HUES6 (cell line): ENCODE measurements around the gene SIK2.

Source experiments
- H3K27ac ChIP-seq: 2 replicates; pipeline ENCODE4 v1.7.0; 2013; ENCODE audit warnings: low read depth, mild to moderate bottlenecking, low read length, inconsistent platforms
- H3K27me3 ChIP-seq: 2 replicates; pipeline ENCODE4 v1.6.1; 2013; ENCODE audit warnings: low read length; ENCODE audit not compliant: control insufficient read depth, insufficient read depth
- H3K36me3 ChIP-seq: 2 replicates; pipeline ENCODE4 v1.6.1; 2013; ENCODE audit warnings: low read length; ENCODE audit not compliant: control insufficient read depth, insufficient read depth
- H3K4me1 ChIP-seq: 2 replicates; pipeline ENCODE4 v1.6.1; 2013; ENCODE audit warnings: low read length; ENCODE audit not compliant: control insufficient read depth, insufficient read depth
- H3K4me3 ChIP-seq: 2 replicates; pipeline ENCODE4 v1.5.1; 2013; ENCODE audit warnings: low read depth, low read length
- H3K9ac ChIP-seq: one replicate; pipeline ENCODE4 v1.6.1; 2013; ENCODE audit warnings: mild to moderate bottlenecking, low read length
- H3K9me3 ChIP-seq: 2 replicates; pipeline ENCODE4 v1.6.1; 2013; ENCODE audit warnings: low read depth, low read length; ENCODE audit not compliant: control insufficient read depth, insufficient read depth

SIK2 gene

DNA sequence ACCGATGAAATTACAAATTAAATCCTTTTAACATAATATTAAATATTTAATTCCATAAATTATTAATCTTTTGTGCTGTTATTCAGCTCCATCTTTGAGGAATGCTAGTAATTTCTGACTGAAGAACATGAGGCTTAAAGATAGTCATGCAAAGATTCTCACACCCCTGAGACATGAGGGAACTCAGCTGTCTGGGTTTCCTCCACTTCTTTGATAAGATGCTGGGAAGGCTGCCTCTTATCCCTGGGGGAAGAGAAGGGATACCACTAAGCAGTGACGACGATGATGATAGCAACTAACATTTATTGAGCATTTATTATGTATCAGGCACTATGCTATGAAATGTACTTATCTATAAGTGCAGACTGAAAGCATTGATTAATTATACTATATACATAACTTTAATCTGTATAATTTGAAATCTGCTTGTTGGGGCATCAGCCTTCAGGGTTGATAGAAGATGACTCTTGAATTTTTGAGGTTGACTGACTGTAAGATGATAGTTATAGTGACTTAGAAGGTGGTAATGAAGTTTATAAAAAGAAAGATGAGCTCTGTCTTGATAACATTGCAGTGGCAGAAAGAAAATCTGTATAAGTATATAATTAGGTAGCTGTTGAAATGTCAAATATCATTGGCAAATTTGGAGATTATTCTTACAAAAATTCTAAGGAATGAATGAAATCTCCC, 78.4 kb downstream of the SIK2 start:
- no peaks in the 10 kb centered on the region for H3K36me3 ChIP-seq
- H3K4me1 ChIP-seq = no peaks in the 10 kb centered on the region
- no peaks in the 10 kb centered on the region for H3K9me3 ChIP-seq
- H3K27ac ChIP-seq = no peak overlapping the region
- H3K4me3 ChIP-seq = no peak overlapping the region
- no peaks in the 10 kb centered on the region for H3K27me3 ChIP-seq
- no peak overlapping the region for H3K9ac ChIP-seq

- H3K27ac ChIP-seq = no peak overlapping the region
- H3K4me3 ChIP-seq = no peak overlapping the region
- H3K36me3 ChIP-seq = peaks cover 3% of the 10 kb centered on the region; the same call in 1 of the 2 replicates
- no peaks in the 10 kb centered on the region for H3K27me3 ChIP-seq
- no peaks in the 10 kb centered on the region for H3K9me3 ChIP-seq
- H3K4me1 ChIP-seq = no peaks in the 10 kb centered on the region
- H3K9ac ChIP-seq = no peak overlapping the region
These were observed 81.6 kb downstream of the SIK2 start for GRCh38 chr11:111683806-111684205.

GRCh38 chr11:111684251-111684650, 82.0 kb downstream of the SIK2 start:
- Histone ChIP-seq H3K9ac (no peak overlapping the region), H3K27ac (no peak overlapping the region), H3K36me3 (peaks cover 3% of the 10 kb centered on the region; the same call in 1 of the 2 replicates), H3K4me3 (no peak overlapping the region), H3K4me1 (no peaks in the 10 kb centered on the region), H3K27me3 (no peaks in the 10 kb centered on the region), H3K9me3 (no peaks in the 10 kb centered on the region)

DNA sequence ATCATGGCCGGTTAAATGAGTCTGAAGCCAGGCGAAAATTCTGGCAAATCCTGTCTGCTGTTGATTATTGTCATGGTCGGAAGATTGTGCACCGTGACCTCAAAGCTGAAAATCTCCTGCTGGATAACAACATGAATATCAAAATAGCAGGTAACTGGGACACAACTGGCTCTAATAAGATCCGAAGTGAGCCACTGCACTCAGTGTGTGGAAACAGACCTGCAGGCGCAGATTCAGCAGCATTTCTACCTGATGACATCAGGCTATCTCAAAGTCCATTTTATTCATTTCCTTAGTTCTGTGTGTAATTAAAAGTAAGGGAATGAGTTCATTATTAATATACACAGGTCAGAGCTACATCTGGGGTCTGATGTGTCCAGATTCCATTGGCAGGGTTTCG, 85.8 kb downstream of the SIK2 start:
- no peaks in the 10 kb centered on the region for H3K9me3 ChIP-seq
- no peak overlapping the region for H3K4me3 ChIP-seq
- H3K4me1 ChIP-seq = no peaks in the 10 kb centered on the region
- no peak overlapping the region for H3K27ac ChIP-seq
- no peaks in the 10 kb centered on the region for H3K27me3 ChIP-seq
- peaks cover 3% of the 10 kb centered on the region; the same call in 1 of the 2 replicates for H3K36me3 ChIP-seq
- H3K9ac ChIP-seq = no peak overlapping the region

DNA sequence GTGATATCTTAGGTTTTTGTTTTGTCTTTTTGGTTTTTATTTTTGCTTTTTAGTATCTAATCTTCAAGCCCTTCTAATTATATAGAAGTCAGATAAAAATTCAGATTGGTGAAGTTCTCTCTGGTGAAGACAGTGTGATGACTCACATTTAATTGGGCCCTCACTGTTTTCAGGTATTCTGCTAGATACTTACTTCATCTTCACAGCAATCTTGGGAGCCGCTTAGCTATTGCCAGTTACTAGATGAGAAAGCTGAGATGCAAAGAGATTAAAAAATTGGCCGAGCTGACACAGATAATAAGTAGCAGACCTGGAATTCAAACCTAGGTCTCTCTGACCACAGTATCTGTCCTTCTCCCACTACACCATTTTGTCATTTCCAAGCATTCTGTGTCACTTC, 88.9 kb downstream of the SIK2 start:
- Histone ChIP-seq H3K4me3 (no peak overlapping the region), H3K9ac (no peak overlapping the region), H3K4me1 (no peaks in the 10 kb centered on the region), H3K36me3 (peaks cover 3% of the 10 kb centered on the region; the same call in 1 of the 2 replicates), H3K27me3 (no peaks in the 10 kb centered on the region), H3K9me3 (no peaks in the 10 kb centered on the region), H3K27ac (no peak overlapping the region)

GRCh38 chr11:111691741-111692140, 89.5 kb downstream of the SIK2 start:
- H3K36me3 ChIP-seq = peaks cover 3% of the 10 kb centered on the region; the same call in 1 of the 2 replicates
- no peak overlapping the region for H3K27ac ChIP-seq
- no peaks in the 10 kb centered on the region for H3K9me3 ChIP-seq
- H3K4me3 ChIP-seq = no peak overlapping the region
- no peak overlapping the region for H3K9ac ChIP-seq
- no peaks in the 10 kb centered on the region for H3K4me1 ChIP-seq
- H3K27me3 ChIP-seq = no peaks in the 10 kb centered on the region

GRCh38 chr11:111693224-111693937, 91.1 kb downstream of the SIK2 start:
- H3K27me3 ChIP-seq = no peaks in the 10 kb centered on the region
- no peak overlapping the region for H3K27ac ChIP-seq
- H3K9ac ChIP-seq = no peak overlapping the region
- no peaks in the 10 kb centered on the region for H3K4me1 ChIP-seq
- no peak overlapping the region for H3K4me3 ChIP-seq
- no peaks in the 10 kb centered on the region for H3K9me3 ChIP-seq
- H3K36me3 ChIP-seq = no peaks in the 10 kb centered on the region; the same call in 1 of the 2 replicates

- no peak overlapping the region for H3K9ac ChIP-seq
- no peaks in the 10 kb centered on the region for H3K9me3 ChIP-seq
- no peak overlapping the region for H3K4me3 ChIP-seq
- no peaks in the 10 kb centered on the region; the same call in 1 of the 2 replicates for H3K36me3 ChIP-seq
- no peak overlapping the region for H3K27ac ChIP-seq
- H3K4me1 ChIP-seq = no peaks in the 10 kb centered on the region
- no peaks in the 10 kb centered on the region for H3K27me3 ChIP-seq
These were observed 92.6 kb downstream of the SIK2 start for GRCh38 chr11:111694851-111695250.

DNA sequence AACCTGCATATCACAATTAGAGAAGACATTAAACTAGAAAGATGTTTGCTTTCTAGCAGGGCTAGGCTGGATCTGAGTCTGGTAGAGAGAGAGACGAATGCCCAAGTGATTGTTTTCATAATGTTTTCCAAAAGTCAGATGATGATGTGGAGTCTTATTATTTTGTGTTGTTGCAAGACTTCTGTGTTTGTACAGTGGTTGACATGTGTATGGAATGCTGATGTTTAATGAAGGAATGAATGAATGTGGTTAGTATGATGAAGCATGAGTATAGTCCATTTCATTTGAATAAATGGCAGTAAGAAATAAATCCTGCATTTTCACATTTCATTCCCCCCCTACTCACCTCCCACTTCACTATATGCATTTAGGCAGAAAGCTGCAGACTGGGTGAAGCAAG, 94.3 kb downstream of the SIK2 start:
- no peaks in the 10 kb centered on the region for H3K27me3 ChIP-seq
- no peak overlapping the region for H3K27ac ChIP-seq
- H3K9me3 ChIP-seq = no peaks in the 10 kb centered on the region
- no peak overlapping the region for H3K9ac ChIP-seq
- no peaks in the 10 kb centered on the region for H3K4me1 ChIP-seq
- H3K36me3 ChIP-seq = no peaks in the 10 kb centered on the region; the same call in 1 of the 2 replicates
- no peak overlapping the region for H3K4me3 ChIP-seq

GRCh38 chr11:111697933-111698371, 95.7 kb downstream of the SIK2 start:
- Histone ChIP-seq H3K4me3 (no peak overlapping the region), H3K9me3 (no peaks in the 10 kb centered on the region), H3K27me3 (no peaks in the 10 kb centered on the region), H3K36me3 (no peaks in the 10 kb centered on the region), H3K4me1 (no peaks in the 10 kb centered on the region), H3K27ac (no peak overlapping the region), H3K9ac (no peak overlapping the region)

- Histone ChIP-seq H3K27ac (no peak overlapping the region), H3K4me3 (no peak overlapping the region), H3K27me3 (no peaks in the 10 kb centered on the region), H3K9me3 (no peaks in the 10 kb centered on the region), H3K4me1 (no peaks in the 10 kb centered on the region), H3K36me3 (0 out of 2 replicates have a peak, but pooled peaks cover 3% of the 10 kb centered on the region), H3K9ac (no peak overlapping the region)
These were observed 96.8 kb downstream of the SIK2 start for GRCh38 chr11:111698852-111699559.
